Calu3 (cell line): ENCODE measurements around the gene ATXN7L1. TPM values are rescaled to one million over a fixed set of nuclear protein-coding genes. Genes with fewer than 3 reads are reported as not detected.

Source experiments
- BruUV-seq: library from RNA; stranded (reverse); fragments of 400-500 nt; replicated peaks from 2 replicates; lab custom pipeline; 2021; lab: Mats Ljungman, UMichigan
- CTCF ChIA-PET: fragments of 300-600 bp; sonication (Branson Sonifier 250); formaldehyde crosslinking; loops from one replicate; lab custom pipeline; 2022; ENCODE audit warnings: antibody characterized with exemption; lab: Charles Lee
- DNase-seq: peaks from one replicate; pipeline ENCODE4 v3.0.0; 2022
- H3K27ac Mint-ChIP-seq: one replicate; pipeline ENCODE4 v1.8.0; 2022; ENCODE audit warnings: mixed read lengths; ENCODE audit not compliant: unreplicated experiment
- H3K27me3 Mint-ChIP-seq: one replicate; pipeline ENCODE4 v1.8.0; 2022; ENCODE audit warnings: mixed read lengths; ENCODE audit not compliant: unreplicated experiment
- H3K36me3 Mint-ChIP-seq: one replicate; pipeline ENCODE4 v1.8.0; 2022; ENCODE audit warnings: mild to moderate bottlenecking, moderate library complexity, mixed read lengths; ENCODE audit not compliant: insufficient read depth, unreplicated experiment
- H3K4me1 Mint-ChIP-seq: one replicate; pipeline ENCODE4 v1.8.0; 2022; ENCODE audit warnings: mild to moderate bottlenecking, low read depth, mixed read lengths; ENCODE audit not compliant: unreplicated experiment
- H3K4me3 Mint-ChIP-seq: one replicate; pipeline ENCODE4 v1.8.0; 2022; ENCODE audit warnings: mild to moderate bottlenecking, low read depth, moderate library complexity, mixed read lengths; ENCODE audit not compliant: unreplicated experiment
- H3K9me3 Mint-ChIP-seq: one replicate; pipeline ENCODE4 v1.8.0; 2022; ENCODE audit warnings: low read depth, mixed read lengths; ENCODE audit not compliant: unreplicated experiment
- CTCF ChIP-seq: fragments of 200-600 bp; IDR thresholded peaks from one replicate; pipeline ENCODE4 v1.8.0; 2022; ENCODE audit warnings: antibody characterized with exemption; ENCODE audit not compliant: unreplicated experiment
- intact Hi-C: fragments of 100-400 bp; cut with micrococcal nuclease; formaldehyde crosslinking; loops from one replicate; pipeline ENCODE4 v1.10.0; 2022; ENCODE audit not compliant: unreplicated experiment
- total RNA-seq: library from RNA; stranded (reverse); gene quantifications from 2 replicates; pipeline ENCODE4 v1.2.3, GENCODE V29; 2022

ATXN7L1 gene
- total RNA-seq, 1 experiment from 2014 or later = 12.0 TPM

- H3K36me3 Mint-ChIP-seq = no peaks in the 10 kb centered on the region
- DNase-seq = no peak
- H3K9me3 Mint-ChIP-seq = no peaks in the 10 kb centered on the region
- no TSS peak for BruUV-seq
- intact Hi-C loops = loop anchor here (5.0 to 10.0 kb wide), 4 partner anchors 103 to 501 kb away; partner anchors contain the start of gene ATXN7L1
- no peak overlapping the region for H3K27ac Mint-ChIP-seq
- CTCF ChIA-PET = no interaction called here
- no peak overlapping the region for H3K4me3 Mint-ChIP-seq
- H3K27me3 Mint-ChIP-seq = no peaks in the 10 kb centered on the region
- H3K4me1 Mint-ChIP-seq = peaks cover 13% of the 10 kb centered on the region
- no peak for TF ChIP-seq CTCF
Measured at GRCh38 chr7:105654095-105654686, 222.2 kb downstream of the ATXN7L1 start.

DNA sequence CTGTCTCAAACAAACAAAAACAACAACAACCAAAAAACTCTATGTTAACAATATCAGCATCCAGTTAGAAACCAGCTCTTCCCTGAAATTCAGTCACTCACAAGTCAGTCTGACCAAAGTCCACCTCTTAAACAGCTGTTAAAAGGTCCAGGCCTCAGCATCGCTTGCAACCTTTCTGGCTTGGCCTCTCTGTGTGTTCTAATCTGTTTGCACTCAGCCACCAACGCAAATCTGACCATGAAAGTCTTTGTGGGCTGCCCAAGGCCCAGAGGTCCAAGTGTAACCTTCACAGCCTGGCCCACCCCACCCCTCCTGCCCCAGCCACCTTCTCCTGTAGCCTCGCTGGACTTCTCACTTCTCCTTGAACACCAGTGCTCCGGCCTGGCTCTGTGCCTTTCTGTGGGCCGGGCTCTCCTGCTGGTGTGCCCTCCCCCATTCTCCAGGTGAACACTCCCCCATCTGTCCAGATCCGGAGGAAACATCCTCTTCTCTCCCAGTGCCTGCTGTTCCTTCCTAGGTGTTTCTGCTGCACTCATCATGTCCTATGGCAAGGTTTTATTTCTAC is 222.9 kb downstream of the ATXN7L1 start:
- DNase-seq = no peak
- H3K27me3 Mint-ChIP-seq = no peaks in the 10 kb centered on the region
- intact Hi-C loops = loop anchor here (5.0 to 10.0 kb wide), 4 partner anchors 104 to 501 kb away; partner anchors contain the start of gene ATXN7L1
- H3K4me3 Mint-ChIP-seq = no peak overlapping the region
- CTCF ChIA-PET = no interaction called here
- no peaks in the 10 kb centered on the region for H3K36me3 Mint-ChIP-seq
- H3K27ac Mint-ChIP-seq = no peak overlapping the region
- peaks cover 19% of the 10 kb centered on the region for H3K4me1 Mint-ChIP-seq
- BruUV-seq = no TSS peak
- TF ChIP-seq CTCF = no peak
- no peaks in the 10 kb centered on the region for H3K9me3 Mint-ChIP-seq

- Mint-ChIP-seq H3K4me3 (no peak overlapping the region), H3K4me1 (peaks cover 30% of the 10 kb centered on the region), H3K9me3 (no peaks in the 10 kb centered on the region), H3K27ac (no peak overlapping the region), H3K27me3 (no peaks in the 10 kb centered on the region), H3K36me3 (peaks cover 5% of the 10 kb centered on the region)
- DNase-seq = peak; percentile 86
- intact Hi-C loops = loop anchor here (1.0 to 10.0 kb wide), 5 partner anchors 105 to 502 kb away; partner anchors contain the start of gene ATXN7L1
- CTCF ChIA-PET = interaction anchor here (1.3 kb wide), 1 partner anchor 390 kb away, joined by 10 read pairs; no protein-coding TSS in a partner anchor
- peak; percentile 75 for TF ChIP-seq CTCF
- BruUV-seq = no TSS peak
Measured at GRCh38 chr7:105652359-105652993, 223.9 kb downstream of the ATXN7L1 start.

DNA sequence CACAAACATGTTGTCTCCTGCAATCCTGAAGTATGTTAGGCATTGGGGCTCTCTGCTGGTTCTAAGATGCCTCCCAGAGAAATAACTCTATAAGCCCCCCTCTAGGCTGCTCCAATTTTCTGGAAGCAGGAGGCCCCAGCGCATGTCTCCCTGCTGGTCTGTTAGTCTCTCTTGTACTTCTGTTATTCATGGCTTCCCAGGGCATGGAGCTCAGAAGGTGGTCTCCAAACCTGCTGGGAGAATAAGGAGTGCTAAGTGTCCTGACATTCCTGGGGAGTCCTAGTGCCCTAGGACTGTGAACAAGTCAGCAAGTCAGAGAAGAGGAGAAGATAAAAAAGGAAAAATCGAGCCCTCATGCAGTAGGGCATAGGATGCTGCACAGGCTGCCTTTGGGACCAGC is 224.6 kb downstream of the ATXN7L1 start:
- no peaks in the 10 kb centered on the region for H3K27me3 Mint-ChIP-seq
- peaks cover 31% of the 10 kb centered on the region for H3K4me1 Mint-ChIP-seq
- no peaks in the 10 kb centered on the region for H3K9me3 Mint-ChIP-seq
- H3K36me3 Mint-ChIP-seq = peaks cover 5% of the 10 kb centered on the region
- CTCF ChIA-PET = interaction anchor here (0.6 to 1.3 kb wide), 2 partner anchors 48 to 391 kb away, joined by 3 to 10 read pairs; no protein-coding TSS in a partner anchor
- intact Hi-C loops = loop anchor here (1.0 to 10.0 kb wide), 5 partner anchors 106 to 503 kb away; partner anchors contain the start of gene ATXN7L1
- no peak overlapping the region for H3K4me3 Mint-ChIP-seq
- BruUV-seq = no TSS peak
- no peak for DNase-seq
- no peak overlapping the region for H3K27ac Mint-ChIP-seq
- no peak for TF ChIP-seq CTCF
